ENCODE data around the gene SNX7.
A peak's percentile ranks its signal among the peaks of the same experiment; 100 is the strongest.

The SNX7 gene

DNA sequence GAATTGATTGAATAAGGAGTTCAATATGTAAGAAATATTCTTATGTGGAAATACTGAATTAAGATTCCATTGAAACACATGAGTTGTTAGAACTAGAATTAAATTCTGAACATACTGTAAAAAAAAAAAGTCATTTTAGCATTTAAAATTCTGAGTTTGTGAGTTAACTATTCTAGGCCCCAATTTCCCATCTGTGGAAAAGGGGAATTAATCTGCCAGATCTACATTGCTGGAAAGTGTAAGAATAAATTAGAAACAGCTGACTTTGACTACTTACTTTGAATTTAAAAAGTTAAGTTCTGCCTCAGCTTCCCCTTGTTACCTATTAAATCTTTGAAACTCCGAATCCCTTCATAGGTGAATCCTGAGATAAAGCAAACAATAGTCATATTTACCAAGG is 103.0 kb downstream of the SNX7 start:
- DNase-seq (ENCODE audit: low spot score) (no peak), FAIRE-seq (no peak)

DNA sequence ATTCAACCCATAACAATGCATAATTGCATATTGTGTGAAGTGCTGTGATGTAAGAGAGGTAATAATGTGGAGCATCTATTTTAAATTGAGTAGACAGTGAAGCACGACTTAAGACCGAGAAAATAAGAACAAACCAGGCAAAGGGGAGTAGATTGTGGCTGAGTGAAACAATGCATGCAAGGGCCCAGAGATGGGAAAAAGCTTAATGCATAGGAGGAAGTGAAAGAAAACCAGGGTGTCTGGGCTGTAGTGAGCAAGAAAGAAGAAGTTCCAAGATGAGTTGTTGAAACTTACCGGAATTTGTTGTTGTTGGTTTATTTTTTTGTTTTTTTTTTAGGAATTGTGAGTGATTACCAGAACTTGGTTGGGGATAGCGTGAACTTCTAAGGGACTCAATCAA is 104.7 kb downstream of the SNX7 start:
- DNase-seq (ENCODE audit: low spot score) (no peak), FAIRE-seq (no peak)

DNA sequence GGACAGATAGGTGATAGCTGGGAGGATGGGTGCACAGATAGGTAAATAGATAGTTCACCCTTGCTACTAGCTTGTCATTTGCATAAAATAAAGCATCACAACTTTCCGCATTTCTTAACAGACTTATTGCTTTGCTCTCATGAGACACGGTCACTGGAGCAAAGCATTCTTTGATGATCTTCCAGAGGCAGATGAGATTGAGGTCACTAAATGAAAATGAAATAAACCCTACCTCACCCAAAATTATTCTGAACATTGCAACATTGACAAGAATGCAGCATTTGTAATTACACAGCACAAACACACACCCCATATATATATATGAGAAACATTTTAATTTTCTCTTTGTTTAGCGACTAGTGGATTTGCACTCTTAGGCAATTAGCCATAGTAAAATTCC is 107.6 kb downstream of the SNX7 start:
- FAIRE-seq = no peak
- no peak for DNase-seq (ENCODE audit: low spot score)

DNA sequence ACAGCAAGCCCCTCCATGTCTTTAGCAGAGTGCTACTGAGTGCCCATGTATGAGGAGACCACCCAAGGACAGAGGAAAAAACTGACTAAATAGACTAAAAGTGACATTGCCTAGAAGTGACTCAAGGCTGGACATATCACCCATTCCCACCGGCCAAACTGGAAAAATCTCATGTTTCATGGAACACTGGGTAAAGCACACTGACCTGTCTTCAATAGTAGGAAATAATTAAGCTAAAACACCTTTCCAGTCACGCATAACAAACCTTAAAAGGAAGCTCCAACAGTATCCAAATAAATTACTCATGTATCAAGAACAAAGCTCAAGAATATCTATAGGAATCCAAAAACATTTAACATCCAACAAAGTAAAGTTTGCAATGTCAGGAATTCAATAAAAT is 120.4 kb downstream of the SNX7 start:
- peak; percentile 72 for FAIRE-seq
- DNase-seq (ENCODE audit: low spot score) = no peak

DNA sequence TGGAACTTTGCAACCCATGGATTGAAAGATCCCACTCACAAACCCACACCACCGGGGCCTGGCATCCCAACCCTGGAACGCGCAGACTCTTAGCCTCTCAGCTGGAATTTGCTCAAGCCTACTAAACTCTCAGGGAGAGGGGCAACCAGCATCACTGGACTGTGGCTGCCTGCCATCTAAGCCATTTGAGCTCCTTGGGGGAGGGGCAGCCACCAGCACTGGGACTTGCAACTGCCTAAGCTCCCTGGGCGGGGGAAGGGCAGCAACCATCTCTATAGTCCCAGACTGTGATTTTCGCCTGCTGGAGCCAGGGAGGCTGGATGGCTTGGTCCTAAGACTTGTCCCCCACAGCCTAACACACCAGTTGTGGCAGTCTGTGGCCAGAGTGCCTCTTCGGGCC is 122.3 kb downstream of the SNX7 start:
- no peak for DNase-seq (ENCODE audit: low spot score)
- no peak for FAIRE-seq

DNA sequence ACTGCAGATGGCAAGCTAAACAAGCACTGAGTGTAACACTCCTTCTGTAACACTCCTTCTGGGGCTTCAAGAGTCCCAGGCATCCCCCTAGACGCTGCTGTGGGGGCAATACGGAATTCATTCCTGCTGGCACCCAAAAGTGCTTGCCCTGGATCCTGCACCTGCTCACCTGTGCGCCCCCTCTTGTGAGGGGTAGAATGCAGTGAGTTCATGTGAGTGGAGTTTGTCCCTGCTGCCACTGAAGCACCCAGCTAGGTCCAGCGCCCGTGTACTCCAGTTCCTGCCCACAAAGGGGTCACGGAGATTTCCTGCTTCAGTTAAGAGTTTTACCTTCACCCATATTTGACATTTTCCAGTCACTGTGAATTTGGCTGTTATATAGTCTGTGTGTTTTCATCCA is 130.0 kb downstream of the SNX7 start:
- no peak for FAIRE-seq
- no peak for DNase-seq (ENCODE audit: low spot score)

DNA sequence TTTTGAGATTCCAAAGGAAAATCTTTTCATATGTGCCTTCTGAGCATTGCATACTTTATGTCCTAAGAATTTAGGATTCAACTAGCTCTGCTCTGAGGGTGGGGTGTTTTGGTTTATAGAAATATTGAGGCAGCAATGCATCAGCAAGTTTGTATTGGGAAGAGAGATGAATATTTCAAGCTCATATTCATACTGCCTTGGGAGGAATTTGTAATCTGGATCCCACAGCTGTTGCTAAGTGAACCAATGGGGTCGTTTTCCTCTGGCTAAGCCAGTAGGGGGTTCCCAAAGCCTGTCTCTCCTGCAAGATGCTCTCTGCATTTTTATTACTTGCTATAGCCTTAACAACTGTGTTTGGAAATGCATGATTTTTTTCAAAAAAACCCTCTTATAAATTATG is 130.6 kb downstream of the SNX7 start:
- no peak for FAIRE-seq
- DNase-seq (ENCODE audit: low spot score) = no peak

DNA sequence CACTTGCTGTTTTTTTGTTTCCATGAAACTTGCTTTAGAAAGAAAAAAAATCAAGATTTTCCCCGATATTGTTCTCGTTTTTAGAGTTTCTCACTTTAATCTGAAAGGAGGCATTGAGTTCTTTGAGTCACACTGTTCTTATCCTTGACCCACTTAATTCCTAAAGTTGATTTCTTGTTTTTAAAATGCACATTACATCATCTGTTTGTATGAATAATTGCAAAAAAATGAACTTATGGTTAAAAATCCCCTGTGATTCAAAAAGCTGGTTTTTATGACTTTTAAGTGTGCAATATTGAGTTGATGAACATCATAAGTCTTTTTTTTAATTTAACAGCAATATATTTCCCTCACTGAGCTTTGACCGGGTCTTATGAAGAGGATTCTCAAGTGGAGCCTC is 131.6 kb downstream of the SNX7 start:
- FAIRE-seq = no peak

DNA sequence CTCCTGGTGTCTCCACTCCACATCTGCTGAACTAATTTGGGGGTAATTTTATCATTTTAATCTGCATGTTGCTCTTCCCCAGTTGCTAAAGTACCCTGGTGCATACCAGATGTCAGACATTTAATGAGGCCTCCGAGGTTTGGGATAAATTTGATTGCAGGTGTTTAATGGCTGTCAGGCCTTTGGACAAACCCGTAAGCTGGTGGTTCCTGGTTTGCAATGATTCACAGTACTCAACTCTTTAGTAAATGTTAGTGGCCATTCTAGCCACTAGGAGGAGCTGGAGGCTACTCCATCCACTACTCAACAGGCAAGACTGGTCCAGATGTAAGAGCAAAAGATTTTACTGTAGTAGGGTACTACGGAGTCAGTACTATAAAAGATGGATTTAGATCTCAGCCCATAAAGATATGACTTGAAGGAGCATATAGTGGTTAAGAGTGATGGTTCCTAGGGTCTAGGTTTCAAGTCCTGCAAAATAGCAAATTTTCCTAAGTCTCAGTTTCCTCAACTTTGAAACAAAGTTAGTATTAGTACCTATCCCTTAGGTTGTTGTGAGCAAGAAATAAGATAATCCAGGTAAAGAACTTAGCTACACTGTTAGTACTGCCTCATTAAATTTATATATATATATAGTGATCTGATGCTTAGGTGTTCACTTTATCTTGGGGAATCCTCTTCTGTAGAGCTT is 132.8 kb downstream of the SNX7 start:
- DNase-seq (ENCODE audit: low spot score) (peak; percentile 49), FAIRE-seq (peak; percentile 28)

More for the DNA sequence above, 131.6 kb downstream of the SNX7 start:
- no peak for DNase-seq (ENCODE audit: low spot score)

DNA sequence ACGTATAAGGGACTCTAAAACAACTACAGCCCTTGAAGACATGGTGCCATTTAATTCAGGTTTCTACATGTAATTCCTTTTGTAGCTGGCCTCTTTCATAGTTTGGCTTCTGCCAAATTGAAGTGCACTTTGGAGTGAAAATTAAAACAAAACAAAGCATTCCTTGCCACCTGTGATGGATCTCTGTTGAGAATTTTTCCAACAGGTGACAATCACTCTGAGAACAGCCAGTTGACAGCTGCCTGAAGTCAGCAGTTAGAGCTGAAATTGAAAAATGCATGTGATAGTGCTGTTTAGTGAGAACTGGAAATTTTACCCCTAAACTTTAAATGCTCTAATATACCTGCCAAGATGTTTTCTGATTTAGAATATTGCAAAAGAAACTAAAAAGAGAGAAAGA is 134.5 kb downstream of the SNX7 start:
- no peak for FAIRE-seq

DNA sequence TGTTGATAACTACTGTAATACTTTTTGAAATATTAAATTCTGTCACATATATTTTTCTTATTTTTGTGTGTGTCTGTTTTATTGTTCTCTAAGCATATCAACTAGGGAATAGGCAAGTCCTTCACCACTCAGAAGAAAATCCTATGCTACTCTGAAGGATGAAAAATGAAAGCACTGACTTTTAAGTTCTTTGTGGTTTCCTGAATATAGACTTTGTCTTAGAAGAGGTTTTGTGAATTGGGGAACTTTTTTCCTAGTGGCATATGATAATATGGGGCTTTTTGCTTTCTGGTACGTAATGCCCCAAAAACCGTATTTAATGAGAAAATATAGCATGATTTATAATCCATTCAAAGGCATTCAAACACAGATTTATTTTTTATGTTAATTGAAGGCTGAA is 136.0 kb downstream of the SNX7 start:
- DNase-seq (ENCODE audit: low spot score) (no peak), FAIRE-seq (no peak)

More for the DNA sequence above, 134.5 kb downstream of the SNX7 start:
- DNase-seq (ENCODE audit: low spot score) = no peak

Measured in RCC 7860 (cell line).